K562 (cell line): Measurements from ENCODE around the gene HYOU1. TPM values are rescaled to one million over a fixed set of nuclear protein-coding genes. Genes with fewer than 3 reads are reported as not detected.

ENCODE experiments used
- ATF7 ChIP-seq: fragments of 450-650 bp; IDR thresholded peaks from 2 replicates; pipeline ENCODE4 v1.7.1; 2014; ENCODE audit warnings: mild to moderate bottlenecking, moderate library complexity
- CAMTA2 ChIP-seq: fragments of 250-450 bp; sonication (Bioruptor Pico); conservative IDR thresholded peaks from 2 replicates; pipeline ENCODE4 v1.5.1; 2022
- MAFG ChIP-seq: fragments of 450-650 bp; conservative IDR thresholded peaks from 2 replicates; pipeline ENCODE4 v1.6.1; 2016; ENCODE audit warnings: missing genetic modification characterization, missing compliant biosample characterization
- MYNN ChIP-seq, 2 experiments: sonication (generic); formaldehyde crosslinking in 1 of 2; IDR thresholded peaks; 2 replicates each; pipeline versions ENCODE4 v1.5.0 to v1.6.1; 2016 to 2020; ENCODE audit warnings: antibody characterized with exemption in 1 of 2, missing genetic modification reagents in 1 of 2
- NR1H2 ChIP-seq: sonication (generic); formaldehyde crosslinking; IDR thresholded peaks from 2 replicates; pipeline ENCODE4 v1.4.0; 2020; ENCODE audit warnings: mild to moderate bottlenecking, missing genetic modification reagents
- PCBP1 ChIP-seq: fragments of 200-400 bp; formaldehyde crosslinking; IDR thresholded peaks from 2 replicates; pipeline ENCODE4 v1.6.1; 2018; ENCODE audit warnings: mild to moderate bottlenecking, low read depth, low read length; ENCODE audit not compliant: poor library complexity, severe bottlenecking
- RCOR1 ChIP-seq, 2 experiments: IDR thresholded peaks; 2 replicates each; pipeline ENCODE4 v1.6.1; 2012; ENCODE audit warnings: low read depth in 2 of 2, low read length in 2 of 2, borderline replicate concordance in 1 of 2, improper control_type of control experiment in 1 of 2
- SAP30 ChIP-seq: fragments of 200-600 bp; sonication (generic); IDR thresholded peaks from 2 replicates; pipeline ENCODE4 v1.6.1; 2012; ENCODE audit warnings: borderline replicate concordance, low read depth, mild to moderate bottlenecking, moderate library complexity, low read length, control low read depth, inconsistent platforms; ENCODE audit not compliant: insufficient read depth, poor library complexity, severe bottlenecking
- SMC3 ChIP-seq: conservative IDR thresholded peaks from 2 replicates; pipeline ENCODE4 v1.6.1; 2011; ENCODE audit warnings: low read depth, low read length, improper control_type of control experiment; ENCODE audit not compliant: insufficient read depth
- STAG1 ChIP-seq: sonication (generic); formaldehyde crosslinking; IDR thresholded peaks from 2 replicates; pipeline ENCODE4 v1.5.0; 2020; ENCODE audit warnings: missing genetic modification reagents, borderline replicate concordance
- SUPT5H ChIP-seq: fragments of 450-650 bp; IDR thresholded peaks from 2 replicates; pipeline ENCODE4 v1.6.1; 2016
- TEAD4 ChIP-seq, 2 experiments: sonication (generic) in 1 of 2; formaldehyde crosslinking in 1 of 2; IDR thresholded peaks; 2 replicates each; pipeline versions ENCODE4 v1.6.1 to v1.8.0; 2012 to 2022; ENCODE audit warnings: borderline replicate concordance in 1 of 2, inconsistent platforms in 1 of 2, low read length in 1 of 2, mild to moderate bottlenecking in 1 of 2, missing genetic modification reagents in 1 of 2
- polyA plus RNA-seq, 8 experiments: library from polyadenylated mRNA; depleted of rRNA in 4 of 8; stranded (reverse) in 5 of 8; unstranded in 3 of 8; fragments of >200 nt; fragmentation: Nextera tagmentation in 2 of 8; fragmentation: Illumina TruSeq in 1 of 8; extraction: Ambion mirVana in 2 of 8; extraction: Trizol in 1 of 8; gene quantifications; 2 replicates each; pipeline versions ENCODE4 v1.2.1 to v1.2.3, GENCODE V29; 2011 to 2014; ENCODE audit warnings: inconsistent platforms in 1 of 8, missing spikeins in 1 of 8
- total RNA-seq, 7 experiments: library from RNA; depleted of rRNA in 6 of 7; stranded (reverse); fragments of >200 nt in 6 of 7; fragmentation: Illumina TruSeq in 2 of 7; extraction: Trizol in 2 of 7; gene quantifications; 2 replicates each; pipeline versions ENCODE4 v1.2.1 to v1.2.3, GENCODE V29; 2011 to 2021; ENCODE audit warnings: low replicate concordance in 1 of 7
- TF ChIP-seq, protein P1 (sequence below), 2 experiments: IDR thresholded peaks; 2 replicates each; pipeline ENCODE4 v1.6.1; 2012; ENCODE audit warnings: improper control_type of control experiment in 2 of 2, low read depth in 2 of 2, low read length in 2 of 2, borderline replicate concordance in 1 of 2
- TF ChIP-seq, protein P2 (sequence below), 2 experiments: IDR thresholded peaks; 2 replicates each; pipeline ENCODE4 v1.6.1; 2011; ENCODE audit warnings: borderline replicate concordance in 1 of 2, control low read depth in 1 of 2, low read depth in 1 of 2, low read length in 1 of 2, mild to moderate bottlenecking in 1 of 2, mixed read lengths in 1 of 2, moderate library complexity in 1 of 2; ENCODE audit not compliant: insufficient read depth in 1 of 2, insufficient read length in 1 of 2, poor library complexity in 1 of 2, severe bottlenecking in 1 of 2; ENCODE audit errors: extremely low read depth in 1 of 2
- TF ChIP-seq, protein P3 (sequence below): fragments of 250-450 bp; sonication (Bioruptor Pico); IDR thresholded peaks from 2 replicates; pipeline ENCODE4 v1.4.0; 2020; ENCODE audit warnings: mild to moderate bottlenecking, moderate library complexity
- TF ChIP-seq, protein P4 (sequence below): IDR thresholded peaks from 2 replicates; pipeline ENCODE4 v1.6.1; 2012; ENCODE audit warnings: low read depth, low read length, improper control_type of control experiment, borderline replicate concordance

HYOU1 gene
- total and polyA plus RNA-seq, 9 of the 15 experiments (the other 6 are each of a cell fraction or from before 2014, with no cell fraction given): 19.5 to 197 (median 128) TPM

DNA sequence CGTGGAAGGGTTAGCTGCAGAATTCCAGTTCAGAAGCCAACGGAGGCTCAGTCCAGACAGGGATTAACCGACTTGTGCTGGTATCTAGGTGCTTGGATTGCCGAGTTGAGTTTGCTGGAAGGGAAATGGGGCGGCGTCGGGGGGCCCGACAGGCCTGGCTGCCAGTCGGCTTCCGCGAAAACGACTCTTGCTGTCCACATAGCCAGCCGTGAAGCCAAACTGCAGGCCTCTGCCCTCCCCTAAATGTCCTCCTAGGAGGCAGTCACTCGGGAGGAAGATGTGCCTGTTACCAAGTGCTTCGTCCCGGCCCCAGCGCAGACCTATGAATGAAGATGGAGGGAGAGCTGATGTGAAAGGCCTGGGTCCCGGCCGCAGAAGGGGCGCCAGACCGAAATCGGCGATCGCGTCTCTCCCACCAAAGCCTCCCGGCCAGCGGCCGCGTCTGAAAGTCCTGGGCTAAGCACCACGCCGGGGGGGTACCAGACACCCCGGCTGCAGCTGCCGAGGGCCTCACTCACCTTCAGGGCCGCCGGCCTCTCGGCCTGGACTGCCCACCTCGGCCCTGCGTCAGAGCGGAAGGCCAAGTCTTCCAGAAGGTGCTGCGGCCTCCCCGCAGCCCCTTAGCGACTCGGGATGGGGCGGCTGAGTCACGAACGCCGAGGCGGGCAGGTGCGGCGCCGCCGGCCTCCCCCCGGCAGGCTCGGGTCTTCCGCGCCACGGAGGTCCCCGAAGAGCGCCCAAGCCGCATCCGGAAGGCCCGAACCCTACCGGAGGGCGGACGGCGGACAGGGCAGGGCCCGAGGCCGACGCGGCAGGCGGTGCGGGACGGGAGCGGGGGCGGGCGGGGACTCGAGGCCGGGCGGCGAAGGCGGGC lies 37.2 kb upstream of the HYOU1 start (continued):
- TF ChIP-seq, protein P1, sequence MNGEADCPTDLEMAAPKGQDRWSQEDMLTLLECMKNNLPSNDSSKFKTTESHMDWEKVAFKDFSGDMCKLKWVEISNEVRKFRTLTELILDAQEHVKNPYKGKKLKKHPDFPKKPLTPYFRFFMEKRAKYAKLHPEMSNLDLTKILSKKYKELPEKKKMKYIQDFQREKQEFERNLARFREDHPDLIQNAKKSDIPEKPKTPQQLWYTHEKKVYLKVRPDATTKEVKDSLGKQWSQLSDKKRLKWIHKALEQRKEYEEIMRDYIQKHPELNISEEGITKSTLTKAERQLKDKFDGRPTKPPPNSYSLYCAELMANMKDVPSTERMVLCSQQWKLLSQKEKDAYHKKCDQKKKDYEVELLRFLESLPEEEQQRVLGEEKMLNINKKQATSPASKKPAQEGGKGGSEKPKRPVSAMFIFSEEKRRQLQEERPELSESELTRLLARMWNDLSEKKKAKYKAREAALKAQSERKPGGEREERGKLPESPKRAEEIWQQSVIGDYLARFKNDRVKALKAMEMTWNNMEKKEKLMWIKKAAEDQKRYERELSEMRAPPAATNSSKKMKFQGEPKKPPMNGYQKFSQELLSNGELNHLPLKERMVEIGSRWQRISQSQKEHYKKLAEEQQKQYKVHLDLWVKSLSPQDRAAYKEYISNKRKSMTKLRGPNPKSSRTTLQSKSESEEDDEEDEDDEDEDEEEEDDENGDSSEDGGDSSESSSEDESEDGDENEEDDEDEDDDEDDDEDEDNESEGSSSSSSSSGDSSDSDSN (IDR thresholded peaks at IDR 0.05; ENCODE audit: borderline replicate concordance in 1 of 2, low read depth in 2 of 2, low read length in 2 of 2): peak in 1 of 2 experiments; percentile 46; a peak in 1 of 4 replicates
- TF ChIP-seq NR1H2 (CRISPR knock-in tag) (0 out of 2 replicates have a peak, but pooled peaks have one; percentile 68), MAFG (tag) (no peak), CAMTA2 (CRISPR knock-in tag) (0 out of 2 replicates have a peak, but pooled peaks have one; percentile 26), ATF7 (peak; percentile 36; the same call in 1 of the 2 replicates), TEAD4 (IDR thresholded peaks at IDR 0.05; ENCODE audit: low read length) (0 out of 2 replicates have a peak, but pooled peaks have one; percentile 22), TEAD4 (CRISPR knock-in tag; IDR thresholded peaks at IDR 0.05; ENCODE audit: borderline replicate concordance) (no peak), PCBP1 (peak; percentile 89), SAP30 (peak; percentile 52), RCOR1 (IDR thresholded peaks at IDR 0.05; ENCODE audit: borderline replicate concordance in 1 of 2, low read depth in 2 of 2, low read length in 2 of 2) (peak in 1 of 2 experiments; percentile 32; a peak in 1 of 4 replicates), STAG1 (no peak), SMC3 (0 out of 2 replicates have a peak, but pooled peaks have one; percentile 10), SUPT5H (peak; percentile 67), MYNN (IDR thresholded peaks at IDR 0.05) (peak; percentile 36), MYNN (CRISPR knock-in tag; IDR thresholded peaks at IDR 0.05) (no peak)
- TF ChIP-seq, protein P2, sequence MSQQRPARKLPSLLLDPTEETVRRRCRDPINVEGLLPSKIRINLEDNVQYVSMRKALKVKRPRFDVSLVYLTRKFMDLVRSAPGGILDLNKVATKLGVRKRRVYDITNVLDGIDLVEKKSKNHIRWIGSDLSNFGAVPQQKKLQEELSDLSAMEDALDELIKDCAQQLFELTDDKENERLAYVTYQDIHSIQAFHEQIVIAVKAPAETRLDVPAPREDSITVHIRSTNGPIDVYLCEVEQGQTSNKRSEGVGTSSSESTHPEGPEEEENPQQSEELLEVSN (IDR thresholded peaks at IDR 0.05; ENCODE audit: borderline replicate concordance in 1 of 2, extremely low read depth in 1 of 2, insufficient read depth in 1 of 2, insufficient read length in 1 of 2, low read depth in 1 of 2, low read length in 1 of 2, poor library complexity in 1 of 2, severe bottlenecking in 1 of 2): no peak
- TF ChIP-seq, protein P3, sequence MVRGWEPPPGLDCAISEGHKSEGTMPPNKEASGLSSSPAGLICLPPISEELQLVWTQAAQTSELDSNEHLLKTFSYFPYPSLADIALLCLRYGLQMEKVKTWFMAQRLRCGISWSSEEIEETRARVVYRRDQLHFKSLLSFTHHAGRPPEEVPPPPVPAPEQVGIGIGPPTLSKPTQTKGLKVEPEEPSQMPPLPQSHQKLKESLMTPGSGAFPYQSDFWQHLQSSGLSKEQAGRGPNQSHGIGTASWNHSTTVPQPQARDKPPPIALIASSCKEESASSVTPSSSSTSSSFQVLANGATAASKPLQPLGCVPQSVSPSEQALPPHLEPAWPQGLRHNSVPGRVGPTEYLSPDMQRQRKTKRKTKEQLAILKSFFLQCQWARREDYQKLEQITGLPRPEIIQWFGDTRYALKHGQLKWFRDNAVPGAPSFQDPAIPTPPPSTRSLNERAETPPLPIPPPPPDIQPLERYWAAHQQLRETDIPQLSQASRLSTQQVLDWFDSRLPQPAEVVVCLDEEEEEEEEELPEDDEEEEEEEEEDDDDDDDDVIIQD (CRISPR knock-in tag): no peak
- TF ChIP-seq, protein P4, sequence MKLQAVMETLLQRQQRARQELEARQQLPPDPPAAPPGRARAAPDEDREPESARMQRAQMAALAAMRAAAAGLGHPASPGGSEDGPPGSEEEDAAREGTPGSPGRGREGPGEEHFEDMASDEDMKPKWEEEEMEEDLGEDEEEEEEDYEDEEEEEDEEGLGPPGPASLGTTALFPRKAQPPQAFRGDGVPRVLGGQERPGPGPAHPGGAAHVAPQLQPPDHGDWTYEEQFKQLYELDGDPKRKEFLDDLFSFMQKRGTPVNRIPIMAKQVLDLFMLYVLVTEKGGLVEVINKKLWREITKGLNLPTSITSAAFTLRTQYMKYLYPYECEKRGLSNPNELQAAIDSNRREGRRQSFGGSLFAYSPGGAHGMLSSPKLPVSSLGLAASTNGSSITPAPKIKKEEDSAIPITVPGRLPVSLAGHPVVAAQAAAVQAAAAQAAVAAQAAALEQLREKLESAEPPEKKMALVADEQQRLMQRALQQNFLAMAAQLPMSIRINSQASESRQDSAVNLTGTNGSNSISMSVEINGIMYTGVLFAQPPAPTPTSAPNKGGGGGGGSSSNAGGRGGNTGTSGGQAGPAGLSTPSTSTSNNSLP: no peak
